Chondrocyte (in vitro differentiated cells): ENCODE measurements around the gene TTC3. TPM values are rescaled to one million over a fixed set of nuclear protein-coding genes. Genes with fewer than 3 reads are reported as not detected.
"Not testable (repeated sequence)": the region's sequence is repeated elsewhere in the genome, so short reads cannot be mapped to it uniquely, and the experiment has no call there.

ENCODE experiments used
- DNase-seq: peaks from one replicate; pipeline ENCODE4 v3.0.0; 2021; ENCODE audit warnings: mixed read lengths, low spot score
- H3K27ac Mint-ChIP-seq: one replicate; pipeline ENCODE4 v1.8.0; 2021; ENCODE audit warnings: mild to moderate bottlenecking, moderate library complexity, mixed read lengths; ENCODE audit not compliant: unreplicated experiment
- H3K27me3 Mint-ChIP-seq: 2 replicates; pipeline ENCODE4 v1.8.0; 2021; ENCODE audit warnings: low read depth, mixed read lengths
- H3K36me3 Mint-ChIP-seq: 2 replicates; pipeline ENCODE4 v1.8.0; 2021; ENCODE audit warnings: low read depth, mixed read lengths
- H3K4me1 Mint-ChIP-seq: 2 replicates; pipeline ENCODE4 v1.8.0; 2021; ENCODE audit warnings: low read depth, mild to moderate bottlenecking, mixed read lengths
- H3K4me3 Mint-ChIP-seq: one replicate; pipeline ENCODE4 v1.8.0; 2021; ENCODE audit warnings: mild to moderate bottlenecking, moderate library complexity, mixed read lengths; ENCODE audit not compliant: unreplicated experiment
- H3K9me3 Mint-ChIP-seq: 2 replicates; pipeline ENCODE4 v1.8.0; 2021; ENCODE audit warnings: low read depth, mixed read lengths
- CTCF ChIP-seq: fragments of 200-600 bp; sonication (generic); IDR thresholded peaks from 2 replicates; pipeline ENCODE4 v1.5.0; 2021; ENCODE audit warnings: antibody characterized with exemption, mild to moderate bottlenecking, moderate library complexity
- total RNA-seq: library from RNA; stranded (reverse); gene quantifications from 3 replicates; pipeline ENCODE4 v1.2.1, GENCODE V29; 2021

TTC3 gene
- total RNA-seq, 1 donor from 2014 or later, result 258 TPM

- Mint-ChIP-seq H3K4me1 (no peaks in the 10 kb centered on the region), H3K4me3 (no peak overlapping the region), H3K9me3 (no peaks in the 10 kb centered on the region), H3K27me3 (peaks cover 6% of the 10 kb centered on the region), H3K36me3 (peaks cover 2% of the 10 kb centered on the region), H3K27ac (no peak overlapping the region)
- no peak for TF ChIP-seq CTCF
- no peak for DNase-seq
Measured at GRCh38 chr21:37047079-37047478, 26.0 kb upstream of the TTC3 start.

- not testable (repeated sequence) for H3K27ac Mint-ChIP-seq, H3K36me3 Mint-ChIP-seq, H3K27me3 Mint-ChIP-seq, H3K4me3 Mint-ChIP-seq, H3K4me1 Mint-ChIP-seq, DNase-seq, H3K9me3 Mint-ChIP-seq
Measured at GRCh38 chr21:37049741-37050140, 23.3 kb upstream of the TTC3 start.

GRCh38 chr21:37055271-37055855 is 17.7 kb upstream of the TTC3 start:
- H3K4me1 Mint-ChIP-seq, result peaks cover 7% of the 10 kb centered on the region
- DNase-seq, result no peak
- no peaks in the 10 kb centered on the region for H3K27me3 Mint-ChIP-seq
- no peaks in the 10 kb centered on the region for H3K9me3 Mint-ChIP-seq
- TF ChIP-seq CTCF, result no peak
- no peak overlapping the region for H3K27ac Mint-ChIP-seq
- H3K4me3 Mint-ChIP-seq, result no peak overlapping the region
- no peaks in the 10 kb centered on the region for H3K36me3 Mint-ChIP-seq

- no peak for DNase-seq
- Mint-ChIP-seq H3K36me3 (no peaks in the 10 kb centered on the region), H3K4me3 (no peak overlapping the region), H3K27ac (no peak overlapping the region), H3K9me3 (no peaks in the 10 kb centered on the region), H3K27me3 (no peaks in the 10 kb centered on the region), H3K4me1 (peaks cover 27% of the 10 kb centered on the region)
- TF ChIP-seq CTCF, result no peak
Measured at GRCh38 chr21:37057614-37058013, 15.4 kb upstream of the TTC3 start.

- Mint-ChIP-seq H3K27me3 (no peaks in the 10 kb centered on the region), H3K9me3 (no peaks in the 10 kb centered on the region), H3K4me1 (peaks cover 27% of the 10 kb centered on the region), H3K36me3 (no peaks in the 10 kb centered on the region), H3K27ac (no peak overlapping the region), H3K4me3 (no peak overlapping the region)
- DNase-seq, result no peak
- TF ChIP-seq CTCF, result no peak
Measured at GRCh38 chr21:37058261-37058660, 14.8 kb upstream of the TTC3 start.

GRCh38 chr21:37059181-37059580 is 13.9 kb upstream of the TTC3 start:
- H3K4me1 Mint-ChIP-seq, result peaks cover 27% of the 10 kb centered on the region
- TF ChIP-seq CTCF, result no peak
- no peak for DNase-seq
- no peaks in the 10 kb centered on the region for H3K27me3 Mint-ChIP-seq
- H3K36me3 Mint-ChIP-seq, result no peaks in the 10 kb centered on the region
- peak overlapping the region; percentile 78 for H3K27ac Mint-ChIP-seq
- no peaks in the 10 kb centered on the region for H3K9me3 Mint-ChIP-seq
- H3K4me3 Mint-ChIP-seq, result no peak overlapping the region
